Head of caudate nucleus (tissue), 42 donors: ENCODE measurements around the gene APP.
A peak's percentile ranks its signal among the peaks of the same experiment; 100 is the strongest.

Experiments
- DNase-seq, 42 donors: peaks; one replicate each; pipeline versions ENCODE4 v3.0.0 to v3.0.0-alpha.2; 2020 to 2021; ENCODE audit warnings: mixed read lengths in 7 of 42
- intact Hi-C: fragments of 100-400 bp; cut with DNase I; formaldehyde crosslinking; loops from one replicate; pipeline ENCODE4 v1.15.0; 2022

APP gene

DNA sequence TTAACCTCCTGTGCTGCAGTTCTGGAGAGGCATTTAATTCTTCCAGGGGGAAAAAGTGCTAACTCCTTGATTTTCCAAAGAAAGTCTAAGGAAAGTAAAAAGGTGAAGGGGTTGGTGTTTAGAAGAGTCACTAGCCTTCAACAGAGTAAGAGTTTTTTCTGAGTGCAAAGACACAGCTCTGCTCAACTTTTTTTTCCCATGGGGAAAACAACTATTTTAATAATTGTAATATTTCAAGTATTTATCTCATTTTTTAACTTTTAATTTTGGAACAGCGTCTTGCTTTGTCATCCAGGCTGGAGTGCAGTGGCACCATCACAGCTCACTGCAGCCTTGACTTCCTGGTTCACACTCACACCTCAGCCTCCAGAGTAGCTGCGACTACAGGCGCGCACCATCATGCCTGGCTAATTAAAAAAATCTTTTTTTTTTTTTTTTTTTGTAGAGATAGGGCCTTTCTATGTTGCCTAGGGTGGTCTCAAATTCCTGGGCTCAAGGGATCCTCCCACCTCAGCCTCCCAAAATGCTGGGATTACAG is 202.6 kb downstream of the APP start:
- intact Hi-C loops, result loop anchor here (10.0 kb wide), 1 partner anchor 63 kb away; no protein-coding TSS in a partner anchor
- DNase-seq, result no peak

DNA sequence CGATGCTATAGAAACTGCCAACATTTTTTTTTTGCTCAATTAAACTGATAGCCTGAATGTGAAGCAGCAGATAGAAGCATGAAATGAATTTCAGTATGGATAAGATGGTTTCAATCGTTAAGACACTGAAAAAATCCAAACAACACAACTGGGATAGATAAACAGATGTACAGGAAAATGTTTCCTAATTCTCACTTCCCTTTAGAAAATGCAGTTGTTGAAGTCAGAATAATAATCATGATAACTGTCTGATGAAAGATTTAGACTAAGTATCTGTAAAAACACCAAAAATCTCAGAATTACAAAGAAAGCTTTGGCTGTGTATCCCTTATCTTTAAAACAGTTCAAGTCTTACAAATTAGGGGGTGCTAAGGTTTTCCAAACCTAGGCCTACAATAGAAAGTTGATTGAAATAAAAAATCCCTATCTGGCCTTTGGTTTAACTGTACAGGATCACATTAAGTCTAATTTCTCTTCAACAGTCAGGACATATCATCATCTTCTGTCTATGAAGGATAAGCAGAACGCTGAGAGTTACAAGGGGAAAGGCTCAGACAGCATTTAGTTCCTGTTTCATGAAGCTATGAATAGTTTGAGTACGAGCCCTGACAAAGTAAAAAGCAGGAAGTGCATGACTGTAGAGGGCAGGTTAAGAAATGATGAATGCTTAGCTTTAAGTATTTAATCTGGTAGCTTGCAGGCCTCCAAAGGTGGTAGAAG is 203.2 kb downstream of the APP start:
- intact Hi-C loops, result loop anchor here (10.0 kb wide), 1 partner anchor 63 kb away; no protein-coding TSS in a partner anchor
- no peak for DNase-seq

DNA sequence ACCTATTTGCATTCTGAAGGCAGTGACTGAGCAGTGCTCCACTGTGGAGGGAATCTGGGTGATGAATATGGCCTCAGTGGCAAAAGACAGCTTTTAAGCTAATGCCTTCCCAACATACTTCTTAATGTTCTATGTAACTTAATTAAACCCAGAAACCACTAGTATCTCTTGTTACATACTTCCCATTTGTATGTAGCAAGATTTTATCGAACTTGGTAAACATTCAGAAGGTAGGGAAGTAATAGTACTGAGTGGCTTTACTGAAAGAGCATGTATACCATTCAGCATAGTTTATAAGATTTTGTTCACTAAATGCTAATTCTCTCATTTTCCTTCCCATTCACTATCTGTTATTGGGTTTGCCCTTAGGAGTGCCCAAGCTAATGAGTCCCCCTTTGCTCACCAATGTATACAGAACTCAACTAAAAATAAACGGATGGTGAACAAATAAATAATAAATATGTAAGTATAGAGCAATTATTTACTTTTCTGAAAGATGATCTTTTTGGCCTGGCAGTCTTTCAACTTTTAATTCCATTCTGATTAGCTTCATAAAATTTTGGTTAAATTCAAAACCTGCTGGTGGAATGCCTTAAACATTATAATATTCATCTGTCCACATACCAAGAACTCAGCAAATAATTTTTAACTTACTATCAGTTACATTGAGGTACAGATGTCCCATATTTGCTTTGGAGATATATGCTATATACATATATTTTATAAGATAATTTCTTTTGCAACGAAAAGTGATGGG is 204.4 kb downstream of the APP start:
- no peak for DNase-seq
- intact Hi-C loops, result loop anchor here (10.0 kb wide), 1 partner anchor 61 kb away; no protein-coding TSS in a partner anchor

- intact Hi-C loops, result loop anchor here (10.0 kb wide), 1 partner anchor 60 kb away; no protein-coding TSS in a partner anchor
- DNase-seq, result no peak
Measured at GRCh38 chr21:25964926-25965325, 205.6 kb downstream of the APP start.

DNA sequence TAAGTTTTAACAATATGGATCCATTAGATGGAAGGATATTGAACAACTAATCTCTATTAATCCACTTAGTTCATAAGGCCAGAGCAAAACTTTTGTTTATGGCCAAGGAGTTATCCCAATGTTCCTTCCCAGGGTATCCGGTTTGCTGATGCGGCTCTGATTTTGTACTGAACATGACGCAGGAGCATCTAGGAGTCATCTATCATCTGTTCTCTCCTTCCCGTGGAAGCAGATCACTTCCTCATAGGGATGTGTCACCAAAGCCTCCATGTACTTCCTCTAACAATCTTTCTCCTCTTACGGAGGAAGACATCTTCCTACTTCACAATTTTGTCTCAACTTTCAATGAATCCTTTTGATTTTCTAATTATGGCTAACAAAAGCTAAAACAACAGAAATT is 206.6 kb downstream of the APP start:
- intact Hi-C loops, result loop anchor here (10.0 kb wide), 1 partner anchor 59 kb away; no protein-coding TSS in a partner anchor
- DNase-seq, result no peak

- intact Hi-C loops, result loop anchor here (10.0 kb wide), 1 partner anchor 58 kb away; no protein-coding TSS in a partner anchor
- DNase-seq, result peak in 2 of 42 donors; percentile 35 to 51
Measured at GRCh38 chr21:25963181-25963580, 207.4 kb downstream of the APP start.

GRCh38 chr21:25961042-25961441 is 209.5 kb downstream of the APP start:
- intact Hi-C loops, result loop anchor here (10.0 kb wide), 1 partner anchor 56 kb away; no protein-coding TSS in a partner anchor
- no peak for DNase-seq

DNA sequence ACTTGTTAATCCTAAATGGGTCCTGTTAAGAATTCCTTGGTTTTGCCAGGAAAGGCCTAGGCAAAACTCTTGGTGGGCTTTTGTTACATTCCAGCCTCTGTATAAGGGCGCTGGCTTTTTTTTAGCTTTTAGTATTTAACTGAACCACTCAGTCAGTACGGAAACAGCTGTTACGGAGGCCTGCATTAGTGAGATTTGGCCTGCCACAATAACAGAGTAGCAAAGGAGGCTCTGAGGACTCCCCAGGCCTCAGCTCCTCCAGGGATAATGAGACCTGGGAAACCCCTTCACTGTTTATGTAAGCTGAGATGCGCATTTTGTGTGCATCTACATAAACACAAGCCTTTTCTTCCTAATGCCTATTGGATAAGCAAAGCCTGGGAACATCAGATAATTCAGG is 210.2 kb downstream of the APP start:
- intact Hi-C loops, result loop anchor here (10.0 kb wide), 1 partner anchor 56 kb away; no protein-coding TSS in a partner anchor

DNA sequence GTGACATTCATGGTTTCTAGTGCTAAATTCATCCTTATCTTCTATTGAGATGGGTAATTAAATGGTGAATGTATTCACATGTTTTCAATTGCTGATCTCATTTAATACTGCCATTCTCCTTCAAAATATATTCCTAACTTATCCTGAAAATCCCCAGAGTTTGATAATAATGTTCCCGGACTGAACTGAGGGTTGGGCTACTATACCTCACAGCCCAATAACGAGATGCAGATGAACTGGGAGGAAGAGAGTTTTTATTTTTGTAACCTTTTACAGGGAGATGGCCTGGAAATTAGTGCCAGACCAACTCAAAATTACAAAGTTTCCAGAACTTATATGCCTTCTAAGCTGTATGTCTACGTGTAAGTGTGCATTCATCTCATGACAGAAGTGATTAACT is 210.8 kb downstream of the APP start:
- intact Hi-C loops, result loop anchor here (10.0 kb wide), 1 partner anchor 55 kb away; no protein-coding TSS in a partner anchor
- DNase-seq, result no peak

More for the DNA sequence above, 210.2 kb downstream of the APP start:
- no peak for DNase-seq

DNA sequence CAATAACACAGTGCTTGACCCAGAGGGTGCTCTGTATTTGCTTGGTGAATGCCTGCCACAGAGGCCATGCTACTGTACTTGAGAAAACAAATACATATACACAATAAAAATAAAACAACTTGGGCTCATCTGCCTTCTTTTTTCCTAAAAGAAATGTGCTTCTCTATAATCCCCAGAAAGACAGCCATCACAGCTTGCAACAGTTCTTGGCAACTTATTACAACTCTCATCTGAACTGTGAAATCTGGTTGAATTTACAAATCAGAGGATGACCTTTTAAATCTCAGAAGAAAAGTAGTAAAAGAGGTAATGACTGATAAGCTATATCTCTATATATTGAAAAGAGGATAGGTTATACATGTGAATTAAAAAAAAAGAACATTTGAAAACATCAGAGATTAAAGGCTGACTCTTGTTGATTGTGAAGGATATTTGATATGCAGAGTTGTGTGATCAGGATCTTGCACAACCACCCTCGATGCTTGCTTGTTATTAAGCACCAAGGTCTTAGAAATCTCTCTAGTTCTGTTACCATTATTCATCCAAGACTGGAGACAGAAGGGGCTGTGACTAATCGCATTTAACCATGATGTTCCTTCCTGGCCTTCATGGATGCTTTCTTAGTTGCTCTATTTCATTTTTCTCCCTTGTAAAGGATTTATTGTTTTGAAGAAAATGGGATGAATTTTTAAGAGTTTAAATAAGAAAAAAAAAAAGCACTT is 213.4 kb downstream of the APP start:
- intact Hi-C loops, result no loop called here
- DNase-seq, result no peak

GRCh38 chr21:25955646-25956045 is 214.9 kb downstream of the APP start:
- intact Hi-C loops, result no loop called here
- DNase-seq, result no peak

GRCh38 chr21:25953659-25954058 is 216.9 kb downstream of the APP start:
- DNase-seq, result no peak
- intact Hi-C loops, result no loop called here

- no peak for DNase-seq
- intact Hi-C loops, result no loop called here
Measured at GRCh38 chr21:25953196-25953595, 217.4 kb downstream of the APP start.

- intact Hi-C loops, result no loop called here
- no peak for DNase-seq
Measured at GRCh38 chr21:25952306-25952705, 218.3 kb downstream of the APP start.

GRCh38 chr21:25949701-25950100 is 220.9 kb downstream of the APP start:
- DNase-seq, result no peak
- intact Hi-C loops, result no loop called here

GRCh38 chr21:25944672-25945213 is 225.8 kb downstream of the APP start:
- peak in 3 of 42 donors; percentile 27 to 57 (median 51) for DNase-seq
- intact Hi-C loops, result no loop called here

- intact Hi-C loops, result no loop called here
- DNase-seq, result no peak
Measured at GRCh38 chr21:25944082-25944481, 226.5 kb downstream of the APP start.

DNA sequence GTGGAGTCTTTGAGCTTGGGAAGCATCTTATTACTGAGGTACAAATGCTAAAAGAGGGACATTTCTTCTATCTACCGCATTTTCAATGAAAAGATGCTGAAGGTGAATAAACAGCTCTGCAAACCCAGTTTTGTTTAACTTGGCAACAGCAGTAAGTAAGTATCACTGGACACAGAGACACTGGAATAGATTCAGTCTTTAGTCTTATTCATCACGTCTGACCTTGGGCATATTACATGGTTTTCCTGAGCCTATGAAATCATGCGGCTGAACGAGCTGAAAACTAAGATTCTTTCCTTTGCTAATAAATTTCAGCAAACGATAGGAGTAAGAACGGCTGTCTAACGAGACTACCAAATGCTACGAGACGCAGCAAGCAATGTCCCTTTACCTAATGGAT is 228.4 kb downstream of the APP start:
- DNase-seq, result no peak
- intact Hi-C loops, result no loop called here

DNA sequence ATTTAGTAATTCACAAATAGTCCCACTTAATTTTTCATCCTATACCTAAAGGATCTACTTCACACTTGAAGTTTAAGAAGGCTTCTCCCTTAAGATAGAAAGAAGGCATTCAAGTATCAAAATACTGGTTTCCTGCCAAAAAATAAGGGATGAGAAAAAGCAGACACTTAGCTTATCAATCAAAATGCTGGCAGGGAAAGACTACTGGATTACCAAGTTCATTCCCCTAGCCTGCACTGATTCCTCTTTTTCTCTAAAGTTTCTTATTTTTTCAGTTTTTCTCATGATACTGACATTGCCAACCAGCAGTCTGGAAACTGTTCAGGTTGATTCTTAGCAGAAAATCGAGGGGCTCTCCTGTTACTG is 231.2 kb downstream of the APP start:
- intact Hi-C loops, result no loop called here
- DNase-seq, result no peak
